Mesendoderm (in vitro differentiated cells): Measurements from ENCODE around the gene TAB3.

Experiments
- DNase-seq: peaks from one replicate; pipeline ENCODE4 v3.0.0; 2013
- H2AK5ac ChIP-seq: 2 replicates; pipeline ENCODE4 v1.6.1; 2013; ENCODE audit warnings: low read length, inconsistent platforms
- H2BK120ac ChIP-seq: 2 replicates; pipeline ENCODE4 v1.6.1; 2013; ENCODE audit warnings: low read depth, mild to moderate bottlenecking, low read length, moderate library complexity, mixed read lengths
- H2BK15ac ChIP-seq: replicated peaks from 2 replicates; pipeline ENCODE4 v1.6.1; 2013; ENCODE audit warnings: low read depth, mild to moderate bottlenecking, moderate library complexity
- H2BK5ac ChIP-seq: 2 replicates; pipeline ENCODE4 v1.6.1; 2013; ENCODE audit warnings: low read length, inconsistent platforms
- H3K18ac ChIP-seq: 2 replicates; pipeline ENCODE4 v1.6.1; 2013; ENCODE audit warnings: mild to moderate bottlenecking, low read length, mixed read lengths
- H3K23ac ChIP-seq: one replicate; pipeline ENCODE4 v1.6.1; 2013; ENCODE audit warnings: low read length
- H3K27ac ChIP-seq: 2 replicates; pipeline ENCODE4 v1.5.1; 2013; ENCODE audit warnings: low read depth, mild to moderate bottlenecking, inconsistent platforms, low read length, moderate library complexity
- H3K27me3 ChIP-seq: 2 replicates; pipeline ENCODE4 v1.6.1; 2013; ENCODE audit warnings: low read length, control low read depth, mild to moderate bottlenecking, inconsistent platforms; ENCODE audit not compliant: insufficient read depth, poor library complexity
- H3K36me3 ChIP-seq: 2 replicates; pipeline ENCODE4 v1.6.1; 2013; ENCODE audit warnings: low read length, inconsistent platforms; ENCODE audit not compliant: control insufficient read depth, insufficient read depth
- H3K4ac ChIP-seq: one replicate; pipeline ENCODE4 v1.6.1; 2013; ENCODE audit warnings: low read depth, mild to moderate bottlenecking, low read length, moderate library complexity
- H3K4me1 ChIP-seq: 2 replicates; pipeline ENCODE4 v1.6.1; 2013; ENCODE audit warnings: low read depth, low read length, inconsistent platforms; ENCODE audit not compliant: control insufficient read depth
- H3K4me2 ChIP-seq: 2 replicates; pipeline ENCODE4 v1.6.1; 2013; ENCODE audit warnings: low read length
- H3K4me3 ChIP-seq: 2 replicates; pipeline ENCODE4 v1.5.1; 2013; ENCODE audit warnings: mild to moderate bottlenecking, low read length
- H3K56ac ChIP-seq: one replicate; pipeline ENCODE4 v1.6.1; 2013; ENCODE audit warnings: low read length
- H3K79me1 ChIP-seq: 2 replicates; pipeline ENCODE4 v1.6.1; 2013; ENCODE audit warnings: low read length, inconsistent platforms
- H3K79me2 ChIP-seq: 2 replicates; pipeline ENCODE4 v1.6.1; 2013; ENCODE audit warnings: mild to moderate bottlenecking, low read length; ENCODE audit not compliant: control insufficient read depth, insufficient read depth
- H3K9ac ChIP-seq: 2 replicates; pipeline ENCODE4 v1.6.1; 2013; ENCODE audit warnings: low read length, inconsistent platforms
- H4K5ac ChIP-seq: one replicate; pipeline ENCODE4 v1.6.1; 2013; ENCODE audit warnings: low read length
- H4K8ac ChIP-seq: one replicate; pipeline ENCODE4 v1.6.1; 2013; ENCODE audit warnings: low read depth, mild to moderate bottlenecking, control low read depth, low read length, moderate library complexity
- WGBS: extraction: QIAGEN DNeasy Blood & Tissue Kit; methylation state at CpG from one replicate; pipeline ENCODE4 v1.1.7; 2013; ENCODE audit warnings: low lambda C conversion rate, missing lambda C conversion rate; ENCODE audit not compliant: insufficient coverage; ENCODE audit errors: extremely low coverage; 5-methylcytosine and 5-hydroxymethylcytosine counted together

TAB3 gene

DNA sequence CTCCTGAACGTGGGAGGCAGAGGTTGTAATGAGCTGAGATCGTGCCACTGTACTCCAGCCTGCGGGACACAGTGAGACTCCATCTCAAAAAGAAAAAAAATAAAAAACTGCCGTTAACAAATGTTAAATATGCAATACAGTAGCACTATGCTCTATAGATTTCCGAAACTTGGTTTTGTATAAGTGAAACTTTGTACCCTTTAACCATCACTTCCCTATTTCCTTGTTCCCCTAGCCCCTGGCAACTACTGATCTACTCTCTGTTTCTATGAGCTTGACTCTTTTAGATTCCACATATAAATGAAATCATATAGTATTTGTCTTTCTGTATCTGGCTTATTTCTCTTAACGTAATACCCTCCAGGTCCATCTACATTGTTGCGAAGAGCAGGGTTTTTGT is 74.1 kb downstream of the TAB3 start:
- DNase-seq = no peak
- Histone ChIP-seq H3K4me3 (no peak overlapping the region), H3K79me1 (no peaks in the 10 kb centered on the region), H2BK120ac (no peak overlapping the region), H3K56ac (no peak overlapping the region), H3K4ac (no peak overlapping the region), H2BK5ac (no peak overlapping the region), H3K18ac (no peak overlapping the region), H3K27me3 (no peaks in the 10 kb centered on the region), H4K5ac (no peak overlapping the region), H2AK5ac (no peak overlapping the region), H2BK15ac (no peak overlapping the region), H3K4me1 (no peaks in the 10 kb centered on the region), H3K4me2 (no peak overlapping the region), H4K8ac (no peak overlapping the region), H3K79me2 (no peaks in the 10 kb centered on the region), H3K23ac (no peak overlapping the region), H3K27ac (no peak overlapping the region), H3K9ac (no peak overlapping the region), H3K36me3 (no peaks in the 10 kb centered on the region)
- WGBS = no CpG with 5 or more reads among the region's 7 CpGs

GRCh38 chrX:30812326-30812725 is 76.7 kb downstream of the TAB3 start:
- Histone ChIP-seq H3K79me2 (no peaks in the 10 kb centered on the region), H3K23ac (no peak overlapping the region), H2AK5ac (no peak overlapping the region), H3K56ac (no peak overlapping the region), H3K4me3 (no peak overlapping the region), H3K4me1 (no peaks in the 10 kb centered on the region), H3K79me1 (no peaks in the 10 kb centered on the region), H3K4me2 (no peak overlapping the region), H3K4ac (no peak overlapping the region), H3K27me3 (no peaks in the 10 kb centered on the region), H2BK15ac (no peak overlapping the region), H4K5ac (no peak overlapping the region), H3K18ac (no peak overlapping the region), H3K9ac (no peak overlapping the region), H4K8ac (no peak overlapping the region), H3K36me3 (no peaks in the 10 kb centered on the region), H3K27ac (no peak overlapping the region), H2BK120ac (no peak overlapping the region), H2BK5ac (no peak overlapping the region)
- no peak for DNase-seq
- no CpG with 5 or more reads among the region's 1 CpG for WGBS

- Histone ChIP-seq H3K4me1 (no peaks in the 10 kb centered on the region), H2BK15ac (no peak overlapping the region), H3K27me3 (no peaks in the 10 kb centered on the region), H3K27ac (no peak overlapping the region), H3K4me3 (no peak overlapping the region), H3K79me2 (no peaks in the 10 kb centered on the region), H3K9ac (no peak overlapping the region), H3K4me2 (no peak overlapping the region), H2BK120ac (no peak overlapping the region), H2BK5ac (no peak overlapping the region), H3K79me1 (no peaks in the 10 kb centered on the region), H4K8ac (no peak overlapping the region), H3K23ac (no peak overlapping the region), H3K36me3 (no peaks in the 10 kb centered on the region), H3K18ac (no peak overlapping the region), H4K5ac (no peak overlapping the region), H2AK5ac (no peak overlapping the region), H3K4ac (no peak overlapping the region), H3K56ac (no peak overlapping the region)
- DNase-seq = no peak
- no CpG with 5 or more reads among the region's 7 CpGs for WGBS
Measured at GRCh38 chrX:30806187-30806728, 82.8 kb downstream of the TAB3 start.

GRCh38 chrX:30804462-30804861 is 84.6 kb downstream of the TAB3 start:
- no peak overlapping the region for H3K18ac ChIP-seq
- H3K56ac ChIP-seq = no peak overlapping the region
- H2BK120ac ChIP-seq = no peak overlapping the region
- no peak overlapping the region for H3K9ac ChIP-seq
- H3K79me1 ChIP-seq = no peaks in the 10 kb centered on the region
- H3K4me2 ChIP-seq = no peak overlapping the region
- H3K4me3 ChIP-seq = no peak overlapping the region
- WGBS = no CpG with 5 or more reads among the region's 2 CpGs
- H4K5ac ChIP-seq = no peak overlapping the region
- H3K23ac ChIP-seq = no peak overlapping the region
- no peak overlapping the region for H3K4ac ChIP-seq
- H2AK5ac ChIP-seq = no peak overlapping the region
- H2BK5ac ChIP-seq = no peak overlapping the region
- no peaks in the 10 kb centered on the region for H3K4me1 ChIP-seq
- no peak overlapping the region for H4K8ac ChIP-seq
- H2BK15ac ChIP-seq = no peak overlapping the region
- H3K27me3 ChIP-seq = no peaks in the 10 kb centered on the region
- no peak for DNase-seq
- H3K79me2 ChIP-seq = no peaks in the 10 kb centered on the region
- H3K36me3 ChIP-seq = no peaks in the 10 kb centered on the region
- no peak overlapping the region for H3K27ac ChIP-seq

DNA sequence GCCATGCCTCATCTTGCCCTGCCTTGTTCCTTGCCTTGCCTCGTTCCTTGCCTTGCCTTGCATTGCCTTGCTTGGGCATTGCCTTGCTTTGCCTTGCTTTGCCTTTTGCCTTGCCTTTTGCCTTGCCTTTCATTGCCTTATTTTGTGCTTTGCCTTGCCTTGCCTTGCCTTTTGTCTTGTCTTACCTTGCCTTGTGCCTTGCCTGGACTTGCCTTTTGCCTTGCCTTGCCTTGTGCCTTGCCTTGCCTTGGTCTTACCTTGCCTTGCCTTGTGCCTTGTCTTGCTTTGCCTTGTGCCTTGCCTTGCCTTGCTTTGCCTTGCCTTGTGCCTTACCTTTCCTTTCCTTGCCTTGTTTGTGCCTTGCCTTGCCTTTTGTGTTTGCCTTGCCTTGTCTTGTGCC is 88.2 kb downstream of the TAB3 start:
- Histone ChIP-seq H4K5ac (no peak overlapping the region), H3K4me2 (no peak overlapping the region), H3K36me3 (no peaks in the 10 kb centered on the region), H3K56ac (no peak overlapping the region), H3K18ac (no peak overlapping the region), H3K4me1 (no peaks in the 10 kb centered on the region), H4K8ac (no peak overlapping the region), H3K79me2 (no peaks in the 10 kb centered on the region), H3K9ac (no peak overlapping the region), H3K27me3 (no peaks in the 10 kb centered on the region), H2BK120ac (no peak overlapping the region), H3K27ac (no peak overlapping the region), H2BK15ac (no peak overlapping the region), H2AK5ac (no peak overlapping the region), H3K79me1 (no peaks in the 10 kb centered on the region), H3K4me3 (no peak overlapping the region), H3K4ac (no peak overlapping the region), H3K23ac (no peak overlapping the region), H2BK5ac (no peak overlapping the region)
- no peak for DNase-seq
- no CpG with 5 or more reads among the region's 1 CpG for WGBS

GRCh38 chrX:30799327-30799726 is 89.7 kb downstream of the TAB3 start:
- Histone ChIP-seq H2BK120ac (no peak overlapping the region), H3K4me3 (no peak overlapping the region), H3K4me1 (no peaks in the 10 kb centered on the region), H3K36me3 (no peaks in the 10 kb centered on the region), H2BK15ac (no peak overlapping the region), H3K79me2 (no peaks in the 10 kb centered on the region), H3K4me2 (no peak overlapping the region), H4K8ac (no peak overlapping the region), H3K27me3 (no peaks in the 10 kb centered on the region), H3K9ac (no peak overlapping the region), H2BK5ac (no peak overlapping the region), H3K56ac (no peak overlapping the region), H3K23ac (no peak overlapping the region), H2AK5ac (no peak overlapping the region), H3K4ac (no peak overlapping the region), H3K27ac (no peak overlapping the region), H3K18ac (no peak overlapping the region), H3K79me1 (no peaks in the 10 kb centered on the region), H4K5ac (no peak overlapping the region)
- no peak for DNase-seq
- WGBS = no CpG with 5 or more reads among the region's 2 CpGs
